Activated T-helper 1 cell treated with Interleukin-2 at 50 U/mL for 16 hours (primary cell): ENCODE data around the gene GAGE13.
"Not testable (repeated sequence)": the region's sequence is repeated elsewhere in the genome, so short reads cannot be mapped to it uniquely, and the experiment has no call there.

ENCODE experiments used
- DNase-seq: peaks from one replicate; pipeline ENCODE4 v3.0.0-alpha.2; 2020; ENCODE audit warnings: low read depth

The GAGE13 gene

GRCh38 chrX:49331841-49332240 is 459 bp downstream of the GAGE13 start:
- not testable (repeated sequence) for DNase-seq

DNA sequence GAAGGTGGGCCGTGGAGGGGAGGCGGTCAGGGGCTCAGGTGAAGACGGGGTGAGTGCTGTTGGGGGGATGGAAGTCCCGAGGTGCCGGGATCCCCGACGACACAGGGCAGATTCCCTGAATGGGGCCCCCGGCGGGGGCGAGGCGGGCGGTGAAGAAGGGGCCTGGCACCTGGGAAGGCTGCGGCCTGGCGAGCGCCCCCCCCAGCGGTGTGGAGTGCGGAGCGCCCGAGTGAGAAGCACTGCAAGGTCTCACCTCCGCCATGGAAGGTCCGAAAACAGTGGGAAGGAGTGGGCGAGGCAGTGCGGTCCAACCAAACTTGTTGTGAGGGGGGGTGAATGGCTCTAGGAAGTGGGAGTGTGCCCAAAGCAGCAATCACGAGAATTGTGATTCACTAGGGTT is 10.1 kb downstream of the GAGE13 start:
- DNase-seq: not testable (repeated sequence)

GRCh38 chrX:49344496-49345175 is 13.3 kb downstream of the GAGE13 start:
- not testable (repeated sequence) for DNase-seq

- not testable (repeated sequence) for DNase-seq
These were observed 14.0 kb downstream of the GAGE13 start for GRCh38 chrX:49345402-49345801.

DNA sequence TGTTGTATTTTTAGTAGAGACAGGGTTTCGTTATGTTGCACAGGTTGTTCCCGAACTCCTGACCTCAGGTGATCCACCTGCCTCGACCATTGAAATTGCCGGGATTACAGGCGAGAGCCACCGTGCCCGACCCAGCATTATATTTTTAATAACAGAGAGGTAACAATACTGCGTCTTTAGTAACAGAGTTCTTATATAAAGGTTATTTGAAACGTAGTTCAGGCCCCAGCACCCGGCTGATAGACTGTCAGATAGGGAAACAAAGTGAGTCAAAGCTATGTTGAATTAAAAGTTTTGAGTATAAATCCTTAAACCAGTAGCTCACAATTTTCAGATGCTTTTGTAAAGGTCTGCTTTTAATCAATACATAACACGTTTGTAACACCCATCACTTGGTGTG is 14.8 kb downstream of the GAGE13 start:
- DNase-seq: not testable (repeated sequence)
